Measurements from ENCODE around the gene SMTN. TPM values are rescaled to one million over a fixed set of nuclear protein-coding genes. Genes with fewer than 3 reads are reported as not detected.

SMTN gene
- total RNA-seq, 1 donor from 2014 or later = 138 TPM

- DNase-seq (ENCODE audit: low read depth) = no peak
- no peak for TF ChIP-seq CTCF (conservative IDR thresholded peaks at IDR 0.05; ENCODE audit: low read depth, low read length)
- no peak overlapping the region for H3K4me3 ChIP-seq (ENCODE audit: low read depth, low read length)
These were observed 45.2 kb downstream of the SMTN start for GRCh38 chr22:31126128-31126868.

GRCh38 chr22:31126869-31127175 is 45.7 kb downstream of the SMTN start:
- no peak for TF ChIP-seq CTCF (conservative IDR thresholded peaks at IDR 0.05; ENCODE audit: low read depth, low read length)
- H3K4me3 ChIP-seq (ENCODE audit: low read depth, low read length) = no peak overlapping the region
- DNase-seq (ENCODE audit: low read depth) = no peak

GRCh38 chr22:31127181-31127772 is 46.2 kb downstream of the SMTN start:
- no peak for TF ChIP-seq CTCF (conservative IDR thresholded peaks at IDR 0.05; ENCODE audit: low read depth, low read length)
- no peak for DNase-seq (ENCODE audit: low read depth)
- H3K4me3 ChIP-seq (ENCODE audit: low read depth, low read length) = no peak overlapping the region

- DNase-seq (ENCODE audit: low read depth) = no peak
- no peak for TF ChIP-seq CTCF (conservative IDR thresholded peaks at IDR 0.05; ENCODE audit: low read depth, low read length)
- H3K4me3 ChIP-seq (ENCODE audit: low read depth, low read length) = no peak overlapping the region
These were observed 47.0 kb downstream of the SMTN start for GRCh38 chr22:31128156-31128555.

GRCh38 chr22:31130873-31131272 is 49.8 kb downstream of the SMTN start:
- no peak for DNase-seq (ENCODE audit: low read depth)
- TF ChIP-seq CTCF (conservative IDR thresholded peaks at IDR 0.05; ENCODE audit: low read depth, low read length) = no peak
- no peak overlapping the region for H3K4me3 ChIP-seq (ENCODE audit: low read depth, low read length)

- no peak overlapping the region for H3K4me3 ChIP-seq (ENCODE audit: low read depth, low read length)
- no peak for TF ChIP-seq CTCF (conservative IDR thresholded peaks at IDR 0.05; ENCODE audit: low read depth, low read length)
- no peak for DNase-seq (ENCODE audit: low read depth)
These were observed 52.8 kb downstream of the SMTN start for GRCh38 chr22:31133911-31134310.

GRCh38 chr22:31134688-31135087 is 53.6 kb downstream of the SMTN start:
- TF ChIP-seq CTCF (conservative IDR thresholded peaks at IDR 0.05; ENCODE audit: low read depth, low read length) = no peak
- no peak overlapping the region for H3K4me3 ChIP-seq (ENCODE audit: low read depth, low read length)
- no peak for DNase-seq (ENCODE audit: low read depth)

All from epithelial cell of proximal tubule (primary cell).